A549 (cell line): Measurements from ENCODE around the gene AGAP9. TPM values are rescaled to one million over a fixed set of nuclear protein-coding genes. Genes with fewer than 3 reads are reported as not detected.
"Not testable (repeated sequence)": the region's sequence is repeated elsewhere in the genome, so short reads cannot be mapped to it uniquely, and the experiment has no call there.

Experiments used
- ATAC-seq, 2 experiments: fragments of 200-7000 bp in 1 of 2; fragments of >200 bp in 1 of 2; cut with Nextera tagmentation in 1 of 2; cut with Tn5 transposase in 1 of 2; 3 replicates each; pipeline versions ENCODE4 v1.8.0 to v1.9.1; 2018 to 2020; ENCODE audit warnings: mild to moderate bottlenecking in 1 of 2, moderate library complexity in 1 of 2
- CTCF ChIA-PET: fragments of 300-600 bp; sonication (Branson Sonifier 250); formaldehyde crosslinking; extraction: SDS; loops from one replicate; lab custom pipeline; 2021; ENCODE audit warnings: antibody characterized with exemption, inconsistent platforms; lab: Yijun Ruan, JAX
- POLR2A ChIA-PET: fragments of 350-600 bp; formaldehyde crosslinking; extraction: SDS; loops from one replicate; lab custom pipeline; 2021; ENCODE audit warnings: antibody characterized with exemption, inconsistent platforms; lab: Yijun Ruan, JAX
- DNase-seq, 2 experiments: peaks; one replicate each; pipeline versions ENCODE4 v3.0.0 to v3.0.0-alpha.2; 2011 to 2016; ENCODE audit warnings: low read depth in 1 of 2, low spot score in 1 of 2
- FAIRE-seq: peaks from 2 replicates; lab custom pipeline; 2011; peaks lifted over from hg19 to GRCh38; lab: Jason Lieb, UNC
- H3K27ac ChIP-seq, 2 experiments: fragments of >200 bp; sonication (Bioruptor Twin); formaldehyde crosslinking; 3 replicates each; pipeline ENCODE4 v1.5.1; 2016 to 2017
- H3K4me1 ChIP-seq: fragments of >200 bp; sonication (Bioruptor Twin); formaldehyde crosslinking; 3 replicates; pipeline ENCODE4 v1.6.1; 2016
- H3K4me2 ChIP-seq: fragments of >200 bp; sonication (Bioruptor Twin); formaldehyde crosslinking; 3 replicates; pipeline ENCODE4 v1.6.1; 2016
- H3K4me3 ChIP-seq: fragments of >200 bp; sonication (Bioruptor Twin); formaldehyde crosslinking; 3 replicates; pipeline ENCODE4 v1.5.1; 2016
- H3K9me3 ChIP-seq: fragments of >200 bp; sonication (Bioruptor Twin); formaldehyde crosslinking; 3 replicates; pipeline ENCODE4 v1.6.1; 2016
- WGBS: methylation state at CpG from one replicate; pipeline ENCODE4 v1.1.6; 2017; ENCODE audit errors: missing lambda C conversion rate; 5-methylcytosine and 5-hydroxymethylcytosine counted together
- polyA minus RNA-seq: library from RNA; depleted of rRNA, polyadenylated mRNA; stranded (reverse); fragments of >200 nt; gene quantifications from 2 replicates; pipeline ENCODE4 v1.2.3, GENCODE V29; 2011; rRNA and poly(A)+ RNA removed
- polyA plus RNA-seq, 4 experiments: library from polyadenylated mRNA; depleted of rRNA in 3 of 4; stranded (reverse); fragments of >200 nt; fragmentation: RNase III in 1 of 4; extraction: RNeasy Plus Mini Kit Qiagen cat#74134 plus additional on column Dnase treatment in 1 of 4; gene quantifications; 2 replicates in 3 of 4; 3 replicates in 1 of 4; pipeline ENCODE4 v1.2.3, GENCODE V29; 2011 to 2017

AGAP9 gene
- polyA plus RNA-seq (2011; rRNA removed) (12.7 and 14.3 TPM in 2 replicates), polyA plus RNA-seq (2017; fragmentation: RNase III; extraction: RNeasy Plus Mini Kit Qiagen cat#74134 plus additional on column Dnase treatment) (5.1 to 5.8 TPM (median 5.8 TPM) in 3 replicates), polyA minus RNA-seq (6.0 and 7.2 TPM in 2 replicates)
- polyA plus RNA-seq (2012; cell fraction: cytosol; rRNA removed) = 8.7 and 8.9 TPM in 2 replicates
- polyA plus RNA-seq (2012; cell fraction: nucleus; rRNA removed) = 80.7 and 86.2 TPM in 2 replicates

DNA sequence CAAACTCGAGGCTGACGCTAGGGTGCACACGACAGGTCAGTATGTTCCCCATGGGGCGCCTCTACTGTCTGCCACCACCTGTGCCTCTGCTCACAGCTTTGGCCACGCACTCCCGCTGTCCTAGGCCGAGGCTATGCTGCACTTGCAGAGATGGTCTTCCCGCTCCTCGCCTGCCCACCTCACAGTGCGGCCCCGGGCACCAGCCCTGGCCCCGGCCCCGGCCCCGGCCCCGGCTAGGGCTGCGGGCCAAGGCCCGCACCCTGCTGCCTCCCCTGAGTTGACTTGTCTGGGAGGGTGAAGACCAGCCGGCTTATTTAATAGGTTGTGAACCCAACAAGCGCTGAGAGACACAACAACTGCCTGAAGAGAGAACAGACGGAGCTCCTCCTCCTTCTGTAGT lies at the start of gene AGAP9:
Gene AGAP9, minus strand, starts transcription at position 164 of the 400 bp plus-strand sequence. Its CDS starts 112 bp downstream, at position 52.
- H3K4me2 ChIP-seq, H3K4me3 ChIP-seq, H3K27ac ChIP-seq, POLR2A ChIA-PET, FAIRE-seq, H3K4me1 ChIP-seq, H3K9me3 ChIP-seq, ATAC-seq, DNase-seq, CTCF ChIA-PET: not testable (repeated sequence)
- WGBS = no CpG with 5 or more reads among the region's 20 CpGs

DNA sequence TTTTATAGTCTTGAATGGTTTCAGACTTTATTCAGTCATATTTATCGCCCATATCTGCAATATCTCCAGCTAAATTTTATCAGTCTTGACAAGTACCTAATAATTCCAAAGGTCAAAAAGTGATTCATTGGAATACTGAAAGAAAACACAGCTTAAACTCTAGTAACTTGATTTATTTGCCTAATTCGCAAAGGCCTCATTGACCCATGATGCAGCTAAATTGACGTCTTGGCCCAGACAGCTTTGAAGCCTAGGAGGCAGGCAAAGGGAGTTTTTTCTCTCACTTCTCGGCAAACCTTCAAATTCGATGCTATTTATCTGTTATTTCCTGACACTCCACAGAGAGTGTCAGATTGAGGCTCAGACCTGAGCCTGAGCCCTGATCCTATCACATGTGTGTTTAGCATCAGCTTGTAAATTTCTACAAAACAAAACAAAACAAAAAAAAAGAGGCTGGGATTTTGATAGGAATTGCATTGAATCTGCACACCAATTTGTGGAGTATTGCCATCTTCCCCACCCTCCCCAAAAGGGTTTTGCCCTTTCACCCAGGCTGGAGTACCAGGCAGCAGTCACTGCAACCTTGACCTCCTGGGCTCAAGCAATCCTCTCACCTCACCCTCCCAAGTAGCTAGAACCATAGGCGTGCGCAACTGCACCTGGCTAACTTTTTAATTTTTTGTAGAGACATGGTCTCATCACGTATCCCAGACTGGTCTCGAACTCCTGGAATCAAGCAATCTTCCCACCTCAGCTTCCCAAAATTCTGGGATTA lies 47.9 kb upstream of the AGAP9 start:
- H3K4me1 ChIP-seq, H3K9me3 ChIP-seq, FAIRE-seq, H3K4me2 ChIP-seq, H3K4me3 ChIP-seq, ATAC-seq, CTCF ChIA-PET, DNase-seq, H3K27ac ChIP-seq, POLR2A ChIA-PET: not testable (repeated sequence)
- 80% methylated on average over 3 of the region's 9 CpGs for WGBS

DNA sequence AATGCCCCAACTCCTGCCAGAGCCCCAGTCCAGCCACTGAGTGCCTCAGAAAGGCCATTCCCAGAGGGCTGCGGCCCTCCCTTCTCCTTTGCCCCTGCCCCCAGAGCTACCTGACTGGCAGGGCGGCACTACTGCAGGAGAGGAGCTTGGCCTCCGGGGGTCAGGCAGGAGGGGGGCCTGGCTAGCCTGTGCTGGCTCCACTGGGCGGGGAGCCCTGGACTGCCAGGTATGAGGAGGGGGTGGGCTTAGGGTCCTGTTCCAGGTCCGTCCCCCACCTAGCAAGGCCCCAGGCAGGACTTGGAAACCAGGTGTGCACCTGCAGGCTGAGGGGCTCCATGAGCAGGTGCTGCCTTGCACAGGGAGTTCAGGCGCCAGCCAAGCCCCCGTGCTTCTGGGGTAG lies 43.3 kb upstream of the AGAP9 start:
- H3K4me1 ChIP-seq, H3K4me2 ChIP-seq, ATAC-seq, H3K9me3 ChIP-seq, DNase-seq, FAIRE-seq, H3K4me3 ChIP-seq, H3K27ac ChIP-seq, POLR2A ChIA-PET, CTCF ChIA-PET: not testable (repeated sequence)
- WGBS = no CpG with 5 or more reads among the region's 7 CpGs

DNA sequence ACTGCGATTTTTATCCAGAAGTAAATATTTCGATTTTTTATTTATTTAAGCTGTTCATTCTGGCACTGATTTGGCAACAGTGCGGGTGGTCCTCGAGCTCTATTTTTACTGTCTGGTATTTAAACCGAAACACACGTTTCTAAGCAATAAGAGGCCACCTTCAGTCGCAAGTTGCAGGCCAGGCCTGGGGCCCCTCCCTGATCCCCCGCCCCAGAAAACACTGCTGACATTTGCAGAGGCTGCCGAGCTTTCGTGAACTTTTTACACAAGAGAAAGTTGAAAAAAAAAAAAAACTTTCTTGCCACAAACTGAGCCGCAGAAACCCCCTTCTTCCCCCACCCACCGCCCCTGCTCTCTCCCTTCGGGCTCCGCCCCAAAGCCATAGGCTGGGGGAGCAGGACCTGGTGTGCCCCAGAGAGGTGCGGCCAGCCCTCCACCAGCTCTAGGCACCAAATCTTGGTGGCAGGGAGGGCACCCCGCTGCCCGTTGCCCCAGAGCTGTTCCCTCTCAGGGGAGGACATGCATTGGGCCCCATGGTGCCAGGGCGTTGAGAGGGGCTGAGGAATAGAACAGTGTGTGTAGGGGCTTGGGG lies 42.8 kb upstream of the AGAP9 start:
- 83% methylated on average over 14 of the region's 18 CpGs for WGBS

DNA sequence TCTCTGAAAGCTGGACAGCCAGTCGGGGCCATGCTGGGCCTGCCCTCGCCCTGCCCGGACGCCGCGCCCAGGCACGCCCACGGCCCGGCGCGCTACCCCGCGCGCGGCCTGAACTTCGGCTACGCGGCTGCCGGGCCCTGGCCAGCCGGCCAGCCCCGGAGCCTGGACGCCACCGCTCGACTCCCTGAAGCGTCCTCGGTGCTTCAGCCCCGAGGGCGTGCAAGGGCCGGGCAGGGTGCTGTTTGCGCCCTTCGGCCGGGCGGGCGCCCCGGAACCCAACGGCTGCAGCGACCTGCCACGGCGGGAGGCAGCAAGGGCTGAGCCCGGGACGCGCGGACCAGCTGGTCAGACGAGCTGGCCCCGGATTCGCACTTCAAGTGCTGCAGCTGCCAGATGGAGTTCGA lies 42.1 kb upstream of the AGAP9 start:
- ATAC-seq, H3K4me3 ChIP-seq, H3K4me1 ChIP-seq, H3K27ac ChIP-seq, POLR2A ChIA-PET, FAIRE-seq, CTCF ChIA-PET, H3K9me3 ChIP-seq, H3K4me2 ChIP-seq, DNase-seq: not testable (repeated sequence)
- 95% methylated on average over 34 of the region's 47 CpGs for WGBS

More for the DNA sequence above, 42.8 kb upstream of the AGAP9 start:
- ATAC-seq, H3K27ac ChIP-seq, POLR2A ChIA-PET, H3K4me3 ChIP-seq, H3K9me3 ChIP-seq, H3K4me2 ChIP-seq, DNase-seq, FAIRE-seq, H3K4me1 ChIP-seq, CTCF ChIA-PET: not testable (repeated sequence)

DNA sequence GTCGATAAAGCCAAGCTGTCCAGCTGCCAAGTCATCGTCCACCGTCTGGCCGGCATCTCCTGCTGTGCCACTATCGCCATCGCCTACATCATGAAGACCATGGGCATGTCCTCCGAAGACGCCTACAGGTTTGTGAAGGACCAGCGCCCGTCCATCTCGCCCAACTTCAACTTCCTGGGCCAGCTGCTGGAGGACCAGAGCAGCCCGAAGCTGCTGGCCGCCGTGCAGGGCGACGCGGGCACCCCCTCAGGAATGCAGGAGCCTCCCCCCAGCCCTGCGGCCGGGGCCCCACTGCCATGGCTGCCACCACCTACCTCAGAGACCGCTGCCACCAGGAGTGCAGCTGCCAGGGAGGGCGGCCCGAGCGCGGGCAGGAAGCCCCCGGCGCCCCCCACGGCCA lies 41.5 kb upstream of the AGAP9 start:
- CTCF ChIA-PET, POLR2A ChIA-PET, H3K4me2 ChIP-seq, H3K4me1 ChIP-seq, H3K9me3 ChIP-seq, FAIRE-seq, H3K4me3 ChIP-seq, DNase-seq, H3K27ac ChIP-seq, ATAC-seq: not testable (repeated sequence)
- WGBS = 94% methylated on average over 9 of the region's 27 CpGs

DNA sequence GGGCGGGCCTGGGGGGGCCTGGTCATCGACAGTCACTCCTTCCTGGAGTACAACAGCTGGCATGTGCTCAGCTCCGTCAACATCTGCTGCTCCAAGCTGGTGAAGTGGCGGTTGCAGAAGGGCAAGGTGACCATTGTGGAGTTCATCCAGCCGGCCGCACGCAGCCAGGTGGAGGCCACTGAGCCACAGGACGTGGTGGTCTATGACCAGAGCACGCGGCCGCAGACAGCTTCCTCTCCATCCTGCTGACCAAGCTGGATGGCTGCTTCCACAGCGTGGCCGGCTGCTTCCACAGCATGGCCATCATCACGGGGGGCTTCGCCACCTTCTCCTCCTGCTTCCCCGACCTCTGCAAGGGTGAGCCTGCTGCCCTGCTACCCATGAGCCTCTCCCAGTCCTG lies 40.9 kb upstream of the AGAP9 start:
- CTCF ChIA-PET, H3K9me3 ChIP-seq, ATAC-seq, H3K4me2 ChIP-seq, POLR2A ChIA-PET, H3K4me1 ChIP-seq, FAIRE-seq, DNase-seq, H3K4me3 ChIP-seq, H3K27ac ChIP-seq: not testable (repeated sequence)
- WGBS = no CpG with 5 or more reads among the region's 16 CpGs

DNA sequence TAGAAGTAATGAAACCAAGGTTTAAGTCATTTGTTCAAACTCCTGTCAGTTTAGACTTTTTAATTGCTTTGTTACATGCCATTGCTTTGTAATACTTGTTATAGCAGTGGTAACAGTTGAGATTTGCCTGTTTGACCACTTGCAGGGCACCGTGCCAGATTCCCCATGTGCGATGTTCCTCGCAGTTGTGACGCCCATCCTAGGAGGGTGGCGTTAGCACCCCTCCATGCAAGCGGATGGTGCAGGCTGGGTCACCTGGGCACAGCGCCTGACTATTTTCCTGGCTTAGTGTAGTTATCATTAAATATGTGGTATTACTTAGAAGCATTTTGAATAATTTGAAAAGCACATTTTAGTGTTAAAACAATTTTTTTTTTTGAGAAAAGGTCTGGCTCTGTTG lies 37.0 kb upstream of the AGAP9 start:
- 92% methylated on average over 7 of the region's 7 CpGs for WGBS
- not testable (repeated sequence) for DNase-seq

DNA sequence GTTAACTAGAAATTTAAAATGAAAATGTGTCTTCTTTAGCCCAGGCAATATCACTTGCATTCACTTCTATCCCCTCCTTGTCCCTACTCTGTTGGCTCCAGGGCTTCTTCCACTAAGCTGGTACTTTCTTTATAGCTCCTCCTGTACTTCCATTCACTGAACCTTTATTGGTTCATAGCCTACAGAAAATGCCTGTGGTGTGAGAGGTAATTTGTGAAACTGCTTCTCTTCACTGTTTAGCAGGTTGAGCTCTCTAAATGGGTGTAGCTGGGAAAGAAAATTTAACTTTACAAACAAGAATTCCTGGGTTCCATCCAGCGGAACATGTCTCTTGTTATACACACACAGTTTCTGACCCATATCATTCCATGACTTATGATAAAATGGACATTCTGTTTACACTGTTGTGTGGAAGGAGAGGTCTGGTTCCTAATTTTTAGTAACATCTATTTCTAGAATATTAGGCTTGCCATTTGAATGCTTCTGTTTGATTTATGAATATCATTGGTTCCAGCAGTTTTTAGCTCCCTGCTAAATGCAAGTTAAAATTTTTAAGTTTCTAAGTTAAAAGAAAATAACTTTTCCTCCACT lies 36.4 kb upstream of the AGAP9 start:
- DNase-seq, H3K9me3 ChIP-seq, FAIRE-seq, H3K4me2 ChIP-seq, POLR2A ChIA-PET, CTCF ChIA-PET, H3K4me3 ChIP-seq, ATAC-seq: not testable (repeated sequence)
- Histone ChIP-seq H3K4me1 (peaks cover 26% of the 10 kb centered on the region), H3K27ac (peak overlapping the region; percentile 1 to 93; a peak in 4 of 6 replicates)
- whole genome bisulfite sequencing = 100% methylated on average over 1 of the region's 1 CpG

More for the DNA sequence above, 37.0 kb upstream of the AGAP9 start:
- H3K9me3 ChIP-seq, H3K4me2 ChIP-seq, H3K27ac ChIP-seq, H3K4me3 ChIP-seq, CTCF ChIA-PET, FAIRE-seq, POLR2A ChIA-PET, ATAC-seq: not testable (repeated sequence)
- H3K4me1 ChIP-seq = peaks cover 21% of the 10 kb centered on the region

DNA sequence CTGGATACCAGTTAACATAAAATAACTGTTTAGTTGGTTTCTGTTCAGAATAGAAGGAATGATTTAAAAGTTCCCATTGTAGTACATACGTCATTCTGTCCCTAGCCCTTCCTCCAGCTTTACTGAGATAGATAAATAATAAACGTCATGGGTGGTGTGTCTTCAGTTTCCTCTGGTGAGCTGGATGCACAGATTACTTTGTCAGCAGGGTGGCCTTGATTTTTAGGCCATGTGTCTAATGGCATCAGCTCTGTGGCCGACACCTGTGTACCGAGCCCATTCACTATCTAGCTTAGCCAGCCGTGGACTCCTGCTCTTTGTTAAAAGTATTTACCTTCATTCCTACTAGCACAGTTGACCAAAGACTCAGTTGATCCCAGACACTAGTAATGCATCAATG lies 34.7 kb upstream of the AGAP9 start:
- DNase-seq (peak; percentile 1 to 85), ATAC-seq (peak; percentile 44 to 45; a peak in 4 of 6 replicates)
- 5% methylated on average over 5 of the region's 5 CpGs for WGBS
- FAIRE-seq, CTCF ChIA-PET, H3K4me3 ChIP-seq, H3K9me3 ChIP-seq, POLR2A ChIA-PET: not testable (repeated sequence)
- peaks cover 29% of the 10 kb centered on the region for H3K4me1 ChIP-seq
- H3K4me2 ChIP-seq = peak overlapping the region; percentile 65
- peak overlapping the region; percentile 70 to 93 for H3K27ac ChIP-seq

DNA sequence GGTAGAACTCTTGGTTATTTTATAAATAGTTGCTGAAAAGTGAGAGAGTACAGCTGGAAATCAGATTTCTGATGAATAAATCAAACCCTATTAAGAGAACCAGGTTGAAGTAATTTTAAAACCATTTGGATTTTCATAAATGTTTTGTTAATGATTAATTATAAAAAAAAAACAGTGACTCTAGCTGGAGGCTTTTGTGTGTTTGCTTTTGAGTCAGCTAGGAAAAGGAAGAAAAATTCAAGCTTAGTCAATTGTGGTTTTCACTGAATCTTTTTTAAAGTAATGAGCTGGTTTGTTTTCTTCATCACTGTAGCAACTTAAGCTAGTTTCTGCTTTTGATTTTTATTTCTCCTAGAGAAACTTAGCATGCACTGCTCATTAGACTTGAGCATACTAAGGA lies 34.2 kb upstream of the AGAP9 start:
- FAIRE-seq, POLR2A ChIA-PET, H3K9me3 ChIP-seq, H3K4me3 ChIP-seq, CTCF ChIA-PET, ATAC-seq: not testable (repeated sequence)
- peaks cover 29% of the 10 kb centered on the region for H3K4me1 ChIP-seq
- peak overlapping the region; percentile 65 for H3K4me2 ChIP-seq
- peak overlapping the region; percentile 70 to 93 for H3K27ac ChIP-seq
- peak in 1 of 2 experiments; percentile 14 for DNase-seq
